Astrocyte (in vitro differentiated cells and primary cell): ENCODE measurements around the gene LMTK3. TPM values are rescaled to one million over a fixed set of nuclear protein-coding genes. Genes with fewer than 3 reads are reported as not detected.
A peak's percentile ranks its signal among the peaks of the same experiment; 100 is the strongest.

Experiments
- DNase-seq: peaks from one replicate; pipeline ENCODE4 v3.0.0-alpha.2; 2010; ENCODE audit warnings: low read depth
- FAIRE-seq: peaks from 2 replicates; lab custom pipeline; 2011; peaks lifted over from hg19 to GRCh38; lab: Jason Lieb, UNC
- H2AFZ ChIP-seq: 2 replicates; pipeline ENCODE4 v1.6.0; 2012; ENCODE audit warnings: low read depth, low read length, inconsistent platforms
- H3K27ac ChIP-seq: 2 replicates; pipeline ENCODE4 v1.5.1; 2011; ENCODE audit warnings: low read depth, low read length, inconsistent platforms
- H3K27me3 ChIP-seq: 2 replicates; pipeline ENCODE4 v1.6.0; 2011; ENCODE audit warnings: low read length, inconsistent platforms; ENCODE audit not compliant: insufficient read depth
- H3K36me3 ChIP-seq: 2 replicates; pipeline ENCODE4 v1.5.1; 2011; ENCODE audit warnings: low read length, inconsistent platforms; ENCODE audit not compliant: insufficient read depth
- H3K4me1 ChIP-seq: 2 replicates; pipeline ENCODE4 v1.5.1; 2011; ENCODE audit warnings: low read length, inconsistent platforms; ENCODE audit not compliant: insufficient read depth
- H3K4me2 ChIP-seq: 2 replicates; pipeline ENCODE4 v1.6.0; 2012; ENCODE audit warnings: low read length, inconsistent platforms
- H3K4me3 ChIP-seq: 2 replicates; pipeline ENCODE4 v1.5.1; 2011; ENCODE audit warnings: low read depth, mild to moderate bottlenecking, low read length, inconsistent platforms; ENCODE audit not compliant: insufficient read depth
- H3K79me2 ChIP-seq: 2 replicates; pipeline ENCODE4 v1.6.0; 2012; ENCODE audit warnings: mild to moderate bottlenecking, low read length, inconsistent platforms; ENCODE audit not compliant: insufficient read depth
- H3K9ac ChIP-seq: 2 replicates; pipeline ENCODE4 v1.6.0; 2012; ENCODE audit warnings: mild to moderate bottlenecking, low read length, inconsistent platforms
- H3K9me3 ChIP-seq: 2 replicates; pipeline ENCODE4 v1.5.1; 2012; ENCODE audit warnings: low read depth, mild to moderate bottlenecking, low read length, inconsistent platforms; ENCODE audit not compliant: insufficient read depth
- H4K20me1 ChIP-seq: 2 replicates; pipeline ENCODE4 v1.6.0; 2012; ENCODE audit warnings: low read length, inconsistent platforms; ENCODE audit not compliant: insufficient read depth
- H3K27ac Mint-ChIP-seq: one replicate; pipeline ENCODE4 v1.8.0; 2021; ENCODE audit warnings: mild to moderate bottlenecking, mixed read lengths; ENCODE audit not compliant: unreplicated experiment
- H3K27me3 Mint-ChIP-seq: one replicate; pipeline ENCODE4 v1.8.0; 2021; ENCODE audit warnings: low read depth, mixed read lengths; ENCODE audit not compliant: unreplicated experiment
- H3K36me3 Mint-ChIP-seq: one replicate; pipeline ENCODE4 v1.8.0; 2021; ENCODE audit warnings: low read depth, mixed read lengths; ENCODE audit not compliant: unreplicated experiment
- H3K4me1 Mint-ChIP-seq: one replicate; pipeline ENCODE4 v1.8.0; 2021; ENCODE audit warnings: low read depth, mixed read lengths; ENCODE audit not compliant: unreplicated experiment
- H3K4me3 Mint-ChIP-seq: one replicate; pipeline ENCODE4 v1.8.0; 2021; ENCODE audit warnings: mild to moderate bottlenecking, moderate library complexity, mixed read lengths; ENCODE audit not compliant: unreplicated experiment
- H3K9me3 Mint-ChIP-seq: one replicate; pipeline ENCODE4 v1.8.0; 2021; ENCODE audit warnings: mild to moderate bottlenecking, mixed read lengths; ENCODE audit not compliant: unreplicated experiment
- EZH2 ChIP-seq: IDR thresholded peaks from 2 replicates; pipeline ENCODE4 v1.6.1; 2012; ENCODE audit warnings: mild to moderate bottlenecking, low read length, inconsistent platforms; ENCODE audit not compliant: insufficient read depth
- total RNA-seq: library from RNA; stranded (reverse); gene quantifications from 2 replicates; pipeline ENCODE4 v1.2.1, GENCODE V29; 2021
- TF ChIP-seq, protein P1 (sequence below): IDR thresholded peaks from 2 replicates; pipeline ENCODE4 v1.5.1; 2011; ENCODE audit warnings: low read depth, mild to moderate bottlenecking, inconsistent platforms, low read length, moderate library complexity; ENCODE audit not compliant: insufficient read depth

The LMTK3 gene
- total RNA-seq, 1 donor from 2014 or later: 6.2 TPM

DNA sequence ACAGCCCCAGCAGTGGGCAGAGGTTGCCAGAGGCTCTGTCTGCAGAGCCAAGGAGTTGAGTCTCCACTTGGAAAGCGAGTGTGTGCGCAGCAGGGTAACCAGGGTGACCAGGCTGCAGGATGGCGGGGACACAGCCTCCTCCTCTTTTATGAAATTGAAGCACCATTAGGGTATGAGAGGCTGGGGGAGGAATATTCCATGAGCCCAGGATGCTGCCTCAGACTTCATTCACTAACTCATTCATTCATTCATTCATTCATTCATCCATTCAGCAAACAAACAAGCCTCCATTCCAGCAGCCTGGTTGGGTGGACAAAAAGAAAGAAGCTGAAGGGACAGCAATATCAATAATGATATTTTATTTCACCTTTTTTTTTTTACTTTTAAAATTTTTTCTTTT, 6.6 kb upstream of the LMTK3 start:
- Histone ChIP-seq H3K9me3 (no peaks in the 10 kb centered on the region), H3K79me2 (no peaks in the 10 kb centered on the region), H2AFZ (no peak overlapping the region), H3K4me3 (no peak overlapping the region), H3K27ac (no peak overlapping the region), H3K9ac (no peak overlapping the region), H4K20me1 (no peaks in the 10 kb centered on the region), H3K27me3 (peaks cover 2% of the 10 kb centered on the region), H3K4me2 (no peak overlapping the region), H3K36me3 (no peaks in the 10 kb centered on the region), H3K4me1 (peaks cover 4% of the 10 kb centered on the region)
- FAIRE-seq (no peak), DNase-seq (no peak)
- Mint-ChIP-seq H3K27me3 (peaks cover 3% of the 10 kb centered on the region), H3K4me3 (no peak overlapping the region), H3K4me1 (peaks cover 7% of the 10 kb centered on the region), H3K36me3 (no peaks in the 10 kb centered on the region), H3K27ac (no peak overlapping the region), H3K9me3 (peaks cover 2% of the 10 kb centered on the region)
- no peak for TF ChIP-seq EZH2
- TF ChIP-seq, protein P1, sequence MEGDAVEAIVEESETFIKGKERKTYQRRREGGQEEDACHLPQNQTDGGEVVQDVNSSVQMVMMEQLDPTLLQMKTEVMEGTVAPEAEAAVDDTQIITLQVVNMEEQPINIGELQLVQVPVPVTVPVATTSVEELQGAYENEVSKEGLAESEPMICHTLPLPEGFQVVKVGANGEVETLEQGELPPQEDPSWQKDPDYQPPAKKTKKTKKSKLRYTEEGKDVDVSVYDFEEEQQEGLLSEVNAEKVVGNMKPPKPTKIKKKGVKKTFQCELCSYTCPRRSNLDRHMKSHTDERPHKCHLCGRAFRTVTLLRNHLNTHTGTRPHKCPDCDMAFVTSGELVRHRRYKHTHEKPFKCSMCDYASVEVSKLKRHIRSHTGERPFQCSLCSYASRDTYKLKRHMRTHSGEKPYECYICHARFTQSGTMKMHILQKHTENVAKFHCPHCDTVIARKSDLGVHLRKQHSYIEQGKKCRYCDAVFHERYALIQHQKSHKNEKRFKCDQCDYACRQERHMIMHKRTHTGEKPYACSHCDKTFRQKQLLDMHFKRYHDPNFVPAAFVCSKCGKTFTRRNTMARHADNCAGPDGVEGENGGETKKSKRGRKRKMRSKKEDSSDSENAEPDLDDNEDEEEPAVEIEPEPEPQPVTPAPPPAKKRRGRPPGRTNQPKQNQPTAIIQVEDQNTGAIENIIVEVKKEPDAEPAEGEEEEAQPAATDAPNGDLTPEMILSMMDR: no peak

DNA sequence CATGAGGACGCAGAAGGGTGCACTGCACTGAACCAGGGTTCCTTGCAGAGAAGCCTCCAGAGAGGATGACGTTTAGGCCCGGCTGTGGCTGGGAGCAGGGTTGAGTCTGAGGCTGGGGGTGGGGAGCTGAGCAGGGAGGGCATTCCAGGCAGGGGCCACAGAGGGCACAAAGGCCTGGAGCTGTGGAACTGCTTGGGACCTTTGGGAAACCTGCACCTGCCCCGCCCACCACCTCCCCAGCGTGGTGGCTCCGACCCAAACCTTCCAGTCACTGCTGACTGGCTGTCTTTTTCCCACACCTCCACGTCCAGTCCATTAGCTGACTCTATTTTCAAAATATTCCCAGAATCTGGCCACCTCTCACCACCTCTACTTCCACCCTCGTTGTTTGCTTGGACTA, 4.9 kb upstream of the LMTK3 start:
- Histone ChIP-seq H3K9ac (no peak overlapping the region), H3K9me3 (no peaks in the 10 kb centered on the region), H3K36me3 (no peaks in the 10 kb centered on the region), H4K20me1 (no peaks in the 10 kb centered on the region), H3K4me3 (no peak overlapping the region), H2AFZ (no peak overlapping the region), H3K4me2 (no peak overlapping the region), H3K4me1 (peaks cover 6% of the 10 kb centered on the region), H3K27me3 (peaks cover 15% of the 10 kb centered on the region), H3K79me2 (no peaks in the 10 kb centered on the region), H3K27ac (no peak overlapping the region)
- Mint-ChIP-seq H3K27ac (no peak overlapping the region), H3K4me3 (no peak overlapping the region), H3K9me3 (no peaks in the 10 kb centered on the region), H3K36me3 (no peaks in the 10 kb centered on the region), H3K27me3 (peaks cover 3% of the 10 kb centered on the region), H3K4me1 (peaks cover 7% of the 10 kb centered on the region)
- no peak for DNase-seq
- FAIRE-seq: no peak
- TF ChIP-seq EZH2: no peak
- TF ChIP-seq, protein P1: no peak

DNA sequence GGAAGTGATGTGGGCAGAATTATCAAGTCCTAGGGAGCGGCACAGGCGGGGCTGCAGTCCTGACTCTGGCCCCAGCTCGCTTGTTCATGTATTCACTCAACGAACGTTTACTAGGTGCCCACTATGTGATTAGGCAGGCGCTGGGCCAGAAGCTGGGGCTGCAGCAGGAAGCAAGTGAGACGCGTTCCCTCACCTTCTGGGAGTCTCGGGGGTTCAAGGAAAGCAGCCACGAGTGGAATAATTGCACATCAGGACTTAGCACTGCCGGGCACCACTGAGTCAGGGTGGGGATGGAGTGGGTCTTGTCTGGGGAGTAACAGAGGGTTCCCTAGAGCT, 2.5 kb upstream of the LMTK3 start:
- Histone ChIP-seq H3K27ac (no peak overlapping the region), H3K4me3 (peak overlapping the region; percentile 52), H3K27me3 (peaks cover 18% of the 10 kb centered on the region), H4K20me1 (no peaks in the 10 kb centered on the region), H2AFZ (peak overlapping the region; percentile 85), H3K79me2 (no peaks in the 10 kb centered on the region), H3K4me1 (peaks cover 6% of the 10 kb centered on the region), H3K36me3 (no peaks in the 10 kb centered on the region), H3K4me2 (peak overlapping the region; percentile 93), H3K9ac (no peak overlapping the region), H3K9me3 (no peaks in the 10 kb centered on the region)
- Mint-ChIP-seq H3K36me3 (peaks cover 3% of the 10 kb centered on the region), H3K9me3 (no peaks in the 10 kb centered on the region), H3K4me1 (peaks cover 7% of the 10 kb centered on the region), H3K4me3 (peak overlapping the region; percentile 56), H3K27me3 (no peaks in the 10 kb centered on the region), H3K27ac (no peak overlapping the region)
- DNase-seq: no peak
- FAIRE-seq: no peak
- TF ChIP-seq EZH2: no peak
- TF ChIP-seq, protein P1: no peak
